Measurements from ENCODE around the gene EIF2B2. TPM values are rescaled to one million over a fixed set of nuclear protein-coding genes. Genes with fewer than 3 reads are reported as not detected.

EIF2B2 gene
- total and polyA plus RNA-seq, 9 of the 15 experiments (the other 6 are each of a cell fraction or from before 2014, with no cell fraction given): 10.6 to 94.1 (median 38.9) TPM

GRCh38 chr14:75025082-75025481 is 22.4 kb downstream of the EIF2B2 start (continued):
- TF ChIP-seq ZNF263 (CRISPR knock-in tag; IDR thresholded peaks at IDR 0.05; ENCODE audit: borderline replicate concordance): no peak
- TF ChIP-seq CEBPG (CRISPR knock-in tag; IDR thresholded peaks at IDR 0.05): no peak
- no peak for TF ChIP-seq CEBPG (tag; conservative IDR thresholded peaks at IDR 0.05 in 1 of 2, IDR thresholded peaks at IDR 0.05 in 1 of 2)
- TF ChIP-seq GTF2E2 (tag; IDR thresholded peaks at IDR 0.05): no peak
- no peak for TF ChIP-seq E2F3 (CRISPR knock-in tag; IDR thresholded peaks at IDR 0.05)
- TF ChIP-seq, protein P1, sequence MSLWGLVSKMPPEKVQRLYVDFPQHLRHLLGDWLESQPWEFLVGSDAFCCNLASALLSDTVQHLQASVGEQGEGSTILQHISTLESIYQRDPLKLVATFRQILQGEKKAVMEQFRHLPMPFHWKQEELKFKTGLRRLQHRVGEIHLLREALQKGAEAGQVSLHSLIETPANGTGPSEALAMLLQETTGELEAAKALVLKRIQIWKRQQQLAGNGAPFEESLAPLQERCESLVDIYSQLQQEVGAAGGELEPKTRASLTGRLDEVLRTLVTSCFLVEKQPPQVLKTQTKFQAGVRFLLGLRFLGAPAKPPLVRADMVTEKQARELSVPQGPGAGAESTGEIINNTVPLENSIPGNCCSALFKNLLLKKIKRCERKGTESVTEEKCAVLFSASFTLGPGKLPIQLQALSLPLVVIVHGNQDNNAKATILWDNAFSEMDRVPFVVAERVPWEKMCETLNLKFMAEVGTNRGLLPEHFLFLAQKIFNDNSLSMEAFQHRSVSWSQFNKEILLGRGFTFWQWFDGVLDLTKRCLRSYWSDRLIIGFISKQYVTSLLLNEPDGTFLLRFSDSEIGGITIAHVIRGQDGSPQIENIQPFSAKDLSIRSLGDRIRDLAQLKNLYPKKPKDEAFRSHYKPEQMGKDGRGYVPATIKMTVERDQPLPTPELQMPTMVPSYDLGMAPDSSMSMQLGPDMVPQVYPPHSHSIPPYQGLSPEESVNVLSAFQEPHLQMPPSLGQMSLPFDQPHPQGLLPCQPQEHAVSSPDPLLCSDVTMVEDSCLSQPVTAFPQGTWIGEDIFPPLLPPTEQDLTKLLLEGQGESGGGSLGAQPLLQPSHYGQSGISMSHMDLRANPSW (CRISPR knock-in tag; IDR thresholded peaks at IDR 0.05): no peak
- TF ChIP-seq SFPQ (IDR thresholded peaks at IDR 0.05; ENCODE audit: low read depth, low read length): no peak
- TF ChIP-seq MED1 (CRISPR knock-in tag; IDR thresholded peaks at IDR 0.05; ENCODE audit: borderline replicate concordance): no peak
- no peak for TF ChIP-seq ZNF280A (IDR thresholded peaks at IDR 0.05; ENCODE audit: low read depth, partially characterized antibody)
- TF ChIP-seq ELF4 (CRISPR knock-in tag; IDR thresholded peaks at IDR 0.05): no peak
- TF ChIP-seq ZNF551 (CRISPR knock-in tag; IDR thresholded peaks at IDR 0.05): no peak
- TF ChIP-seq SRSF3 (IDR thresholded peaks at IDR 0.05; ENCODE audit: insufficient read depth, low read length): no peak
- TF ChIP-seq SIX5 (IDR thresholded peaks at IDR 0.05; ENCODE audit: borderline replicate concordance in 1 of 2, insufficient read depth in 1 of 2, low read depth in 1 of 2, low read length in 2 of 2): no peak
- no peak for TF ChIP-seq RNF2 (IDR thresholded peaks at IDR 0.05)
- no peak for TF ChIP-seq RBM39 (optimal IDR thresholded peaks at IDR 0.05; ENCODE audit: low read depth, low read length)
- TF ChIP-seq SAP30 (IDR thresholded peaks at IDR 0.05; ENCODE audit: borderline replicate concordance, insufficient read depth, low read depth, low read length, poor library complexity, severe bottlenecking): no peak
- peak; percentile 14 for TF ChIP-seq CCNT2 (IDR thresholded peaks at IDR 0.05; ENCODE audit: borderline replicate concordance, extremely low read depth, insufficient read length, low read depth, low read length)
